Measurements from ENCODE around the gene DNAJA4.

GRCh38 chr15:78272316-78272715 lies 8.0 kb downstream of the DNAJA4 start:
- TF ChIP-seq CTCF (IDR thresholded peaks at IDR 0.05) (no peak), EP300 (IDR thresholded peaks at IDR 0.05) (no peak), POLR2A (IDR thresholded peaks at IDR 0.05) (no peak), POLR2AphosphoS5 (IDR thresholded peaks at IDR 0.05) (no peak)

Data from gastroesophageal sphincter (tissue), 3 donors.